ENCODE results near the gene C11orf65.

DNA sequence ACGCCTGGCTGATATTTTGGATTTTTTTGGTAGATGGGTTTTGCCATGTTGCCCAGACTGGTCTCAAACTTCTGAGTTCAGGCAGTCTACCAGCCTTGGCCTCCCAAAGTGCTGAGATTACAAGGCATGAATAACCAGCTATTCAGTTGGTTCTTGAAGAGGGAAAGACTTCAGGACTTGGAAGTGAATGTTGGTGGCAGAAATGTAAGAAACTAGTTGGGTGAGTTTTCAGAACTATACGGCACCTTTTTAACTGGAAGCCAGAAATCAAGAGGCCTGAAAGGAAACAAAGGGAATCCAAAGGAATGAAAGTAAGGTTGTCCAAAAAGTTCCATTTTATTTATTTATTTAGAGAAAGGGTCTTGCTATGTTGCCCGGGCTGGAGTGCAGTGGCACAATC lies 28.0 kb upstream of the C11orf65 start:
- TF ChIP-seq, protein P1, sequence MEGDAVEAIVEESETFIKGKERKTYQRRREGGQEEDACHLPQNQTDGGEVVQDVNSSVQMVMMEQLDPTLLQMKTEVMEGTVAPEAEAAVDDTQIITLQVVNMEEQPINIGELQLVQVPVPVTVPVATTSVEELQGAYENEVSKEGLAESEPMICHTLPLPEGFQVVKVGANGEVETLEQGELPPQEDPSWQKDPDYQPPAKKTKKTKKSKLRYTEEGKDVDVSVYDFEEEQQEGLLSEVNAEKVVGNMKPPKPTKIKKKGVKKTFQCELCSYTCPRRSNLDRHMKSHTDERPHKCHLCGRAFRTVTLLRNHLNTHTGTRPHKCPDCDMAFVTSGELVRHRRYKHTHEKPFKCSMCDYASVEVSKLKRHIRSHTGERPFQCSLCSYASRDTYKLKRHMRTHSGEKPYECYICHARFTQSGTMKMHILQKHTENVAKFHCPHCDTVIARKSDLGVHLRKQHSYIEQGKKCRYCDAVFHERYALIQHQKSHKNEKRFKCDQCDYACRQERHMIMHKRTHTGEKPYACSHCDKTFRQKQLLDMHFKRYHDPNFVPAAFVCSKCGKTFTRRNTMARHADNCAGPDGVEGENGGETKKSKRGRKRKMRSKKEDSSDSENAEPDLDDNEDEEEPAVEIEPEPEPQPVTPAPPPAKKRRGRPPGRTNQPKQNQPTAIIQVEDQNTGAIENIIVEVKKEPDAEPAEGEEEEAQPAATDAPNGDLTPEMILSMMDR (IDR thresholded peaks at IDR 0.05; ENCODE audit: low read depth, low read length, missing input control): no peak
- no peak for TF ChIP-seq JUND (IDR thresholded peaks at IDR 0.05)
- no peak for TF ChIP-seq TAF1 (conservative IDR thresholded peaks at IDR 0.05)
- TF ChIP-seq RAD21 (IDR thresholded peaks at IDR 0.05): no peak
- no peak for TF ChIP-seq ATF3 (IDR thresholded peaks at IDR 0.05)
- TF ChIP-seq, protein P2, sequence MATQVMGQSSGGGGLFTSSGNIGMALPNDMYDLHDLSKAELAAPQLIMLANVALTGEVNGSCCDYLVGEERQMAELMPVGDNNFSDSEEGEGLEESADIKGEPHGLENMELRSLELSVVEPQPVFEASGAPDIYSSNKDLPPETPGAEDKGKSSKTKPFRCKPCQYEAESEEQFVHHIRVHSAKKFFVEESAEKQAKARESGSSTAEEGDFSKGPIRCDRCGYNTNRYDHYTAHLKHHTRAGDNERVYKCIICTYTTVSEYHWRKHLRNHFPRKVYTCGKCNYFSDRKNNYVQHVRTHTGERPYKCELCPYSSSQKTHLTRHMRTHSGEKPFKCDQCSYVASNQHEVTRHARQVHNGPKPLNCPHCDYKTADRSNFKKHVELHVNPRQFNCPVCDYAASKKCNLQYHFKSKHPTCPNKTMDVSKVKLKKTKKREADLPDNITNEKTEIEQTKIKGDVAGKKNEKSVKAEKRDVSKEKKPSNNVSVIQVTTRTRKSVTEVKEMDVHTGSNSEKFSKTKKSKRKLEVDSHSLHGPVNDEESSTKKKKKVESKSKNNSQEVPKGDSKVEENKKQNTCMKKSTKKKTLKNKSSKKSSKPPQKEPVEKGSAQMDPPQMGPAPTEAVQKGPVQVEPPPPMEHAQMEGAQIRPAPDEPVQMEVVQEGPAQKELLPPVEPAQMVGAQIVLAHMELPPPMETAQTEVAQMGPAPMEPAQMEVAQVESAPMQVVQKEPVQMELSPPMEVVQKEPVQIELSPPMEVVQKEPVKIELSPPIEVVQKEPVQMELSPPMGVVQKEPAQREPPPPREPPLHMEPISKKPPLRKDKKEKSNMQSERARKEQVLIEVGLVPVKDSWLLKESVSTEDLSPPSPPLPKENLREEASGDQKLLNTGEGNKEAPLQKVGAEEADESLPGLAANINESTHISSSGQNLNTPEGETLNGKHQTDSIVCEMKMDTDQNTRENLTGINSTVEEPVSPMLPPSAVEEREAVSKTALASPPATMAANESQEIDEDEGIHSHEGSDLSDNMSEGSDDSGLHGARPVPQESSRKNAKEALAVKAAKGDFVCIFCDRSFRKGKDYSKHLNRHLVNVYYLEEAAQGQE (IDR thresholded peaks at IDR 0.05): no peak
- no peak for TF ChIP-seq GABPA (IDR thresholded peaks at IDR 0.05 in 1 of 2, conservative IDR thresholded peaks at IDR 0.05 in 1 of 2)
- no peak for TF ChIP-seq NR2F2 (IDR thresholded peaks at IDR 0.05)
- TF ChIP-seq MAX (IDR thresholded peaks at IDR 0.05): no peak
- TF ChIP-seq SP1 (IDR thresholded peaks at IDR 0.05): no peak
- TF ChIP-seq HNF4A (conservative IDR thresholded peaks at IDR 0.05): no peak
- no peak for TF ChIP-seq FOXA2 (IDR thresholded peaks at IDR 0.05)
